ENCODE data around the gene PDE1C.

DNA sequence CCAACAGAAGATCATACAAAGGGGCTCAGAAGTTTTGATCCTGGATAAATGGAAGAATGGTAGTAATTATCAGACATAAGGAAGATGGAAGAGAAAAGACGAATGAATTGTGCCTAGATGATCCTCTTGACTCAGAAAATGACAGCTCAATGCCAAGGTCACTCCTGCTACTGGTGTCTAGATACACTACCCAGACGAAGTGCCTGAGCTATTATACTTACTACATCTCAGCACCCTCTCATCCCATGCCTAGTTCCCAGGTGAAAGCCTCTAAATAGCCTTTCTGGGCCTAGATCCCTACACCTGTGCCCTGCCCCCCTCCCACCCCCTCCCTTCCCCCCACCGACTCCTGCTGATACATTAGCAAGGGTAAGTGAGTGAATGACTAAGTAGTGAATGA, 25.5 kb downstream of the PDE1C start:
- TF ChIP-seq, protein P1, sequence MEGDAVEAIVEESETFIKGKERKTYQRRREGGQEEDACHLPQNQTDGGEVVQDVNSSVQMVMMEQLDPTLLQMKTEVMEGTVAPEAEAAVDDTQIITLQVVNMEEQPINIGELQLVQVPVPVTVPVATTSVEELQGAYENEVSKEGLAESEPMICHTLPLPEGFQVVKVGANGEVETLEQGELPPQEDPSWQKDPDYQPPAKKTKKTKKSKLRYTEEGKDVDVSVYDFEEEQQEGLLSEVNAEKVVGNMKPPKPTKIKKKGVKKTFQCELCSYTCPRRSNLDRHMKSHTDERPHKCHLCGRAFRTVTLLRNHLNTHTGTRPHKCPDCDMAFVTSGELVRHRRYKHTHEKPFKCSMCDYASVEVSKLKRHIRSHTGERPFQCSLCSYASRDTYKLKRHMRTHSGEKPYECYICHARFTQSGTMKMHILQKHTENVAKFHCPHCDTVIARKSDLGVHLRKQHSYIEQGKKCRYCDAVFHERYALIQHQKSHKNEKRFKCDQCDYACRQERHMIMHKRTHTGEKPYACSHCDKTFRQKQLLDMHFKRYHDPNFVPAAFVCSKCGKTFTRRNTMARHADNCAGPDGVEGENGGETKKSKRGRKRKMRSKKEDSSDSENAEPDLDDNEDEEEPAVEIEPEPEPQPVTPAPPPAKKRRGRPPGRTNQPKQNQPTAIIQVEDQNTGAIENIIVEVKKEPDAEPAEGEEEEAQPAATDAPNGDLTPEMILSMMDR (IDR thresholded peaks at IDR 0.05; ENCODE audit: low read depth, low read length) = no peak
- no peak for TF ChIP-seq EZH2phosphoT487 (IDR thresholded peaks at IDR 0.05; ENCODE audit: low read depth)

Data from OCI-LY3 (cell line).